ENCODE measurements around the gene APOBEC3G.

The APOBEC3G gene

GRCh38 chr22:39128508-39128907 is 51.4 kb downstream of the APOBEC3G start:
- DNase-seq: no peak

GRCh38 chr22:39129081-39129480 is 52.0 kb downstream of the APOBEC3G start:
- DNase-seq: no peak

GRCh38 chr22:39129746-39130145 is 52.7 kb downstream of the APOBEC3G start:
- no peak for DNase-seq

DNA sequence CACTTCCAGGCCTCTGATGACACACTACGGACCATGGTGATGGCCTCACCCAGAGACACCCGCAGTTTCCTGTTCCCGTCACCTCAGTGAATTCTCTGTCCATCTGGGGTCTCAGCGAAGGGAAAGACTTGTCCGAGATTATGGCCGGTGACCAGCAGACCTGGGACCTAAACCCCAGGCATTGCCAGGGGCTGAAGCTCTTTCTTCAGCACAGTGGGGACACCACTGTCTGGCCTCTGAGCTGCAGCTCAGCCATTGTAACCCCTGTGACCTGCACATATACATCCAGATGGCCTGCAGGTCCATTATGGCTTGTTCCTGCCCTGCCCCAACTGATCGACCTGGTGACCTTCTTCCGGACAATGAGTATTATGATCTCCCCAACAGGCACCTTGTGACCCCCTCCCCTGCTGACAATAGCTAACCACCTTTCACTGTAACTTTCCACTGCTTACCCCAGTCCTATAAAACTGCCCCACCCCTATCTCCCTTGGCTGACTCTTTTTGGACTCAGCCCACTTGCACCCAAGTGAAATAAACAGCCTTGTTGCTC is 53.2 kb downstream of the APOBEC3G start:
- DNase-seq: no peak

DNA sequence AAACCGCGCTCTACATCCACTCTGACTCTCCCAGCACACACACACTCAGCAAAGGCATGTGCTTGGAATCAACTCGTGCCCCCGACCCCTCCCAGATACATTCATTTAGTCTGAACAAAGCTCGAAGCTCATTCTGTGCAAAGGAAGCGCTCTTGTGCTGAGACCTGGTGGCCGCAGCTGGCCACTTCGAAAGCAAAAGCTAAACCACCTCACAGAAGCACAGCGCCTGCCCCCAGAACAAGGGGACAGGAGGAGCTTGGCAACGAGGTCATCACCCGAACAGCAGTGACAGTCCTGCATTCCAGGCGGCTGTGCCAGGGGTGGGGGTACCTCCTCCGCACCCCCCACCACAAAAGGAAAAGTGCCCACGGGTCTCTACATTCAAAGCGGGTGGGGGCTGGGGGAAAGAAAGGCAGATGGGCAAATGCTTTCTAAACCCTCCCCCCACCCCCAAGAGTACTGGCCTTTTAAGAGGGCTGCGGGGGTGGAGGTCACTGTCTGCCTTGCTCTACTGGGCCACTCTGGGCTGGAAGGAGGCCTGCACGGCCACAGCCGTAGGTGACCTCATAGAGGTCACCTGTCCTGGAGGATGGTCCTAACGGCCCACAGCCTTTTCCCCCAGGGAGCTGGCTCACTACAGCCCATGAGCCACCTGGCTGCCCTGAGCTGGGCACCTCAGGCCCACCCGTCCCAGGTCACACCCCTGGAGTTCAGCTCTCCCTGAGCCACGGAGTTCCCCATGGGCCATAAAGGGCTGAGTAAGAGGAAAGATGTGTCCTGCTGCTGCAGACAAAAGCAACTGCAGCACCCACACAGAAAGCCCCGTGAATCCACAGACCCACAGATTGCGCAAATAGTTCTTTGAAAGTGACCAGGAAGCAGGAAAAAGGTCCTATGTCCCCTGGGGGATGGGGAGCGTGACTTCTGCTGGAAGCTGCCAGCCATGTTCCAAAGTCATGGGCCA is 54.1 kb downstream of the APOBEC3G start:
- DNase-seq: no peak

GRCh38 chr22:39132281-39132680 is 55.2 kb downstream of the APOBEC3G start:
- DNase-seq: no peak

- no peak for DNase-seq
Measured at GRCh38 chr22:39132871-39133524, 55.9 kb downstream of the APOBEC3G start.

- DNase-seq: no peak
Measured at GRCh38 chr22:39133871-39134270, 56.8 kb downstream of the APOBEC3G start.

DNA sequence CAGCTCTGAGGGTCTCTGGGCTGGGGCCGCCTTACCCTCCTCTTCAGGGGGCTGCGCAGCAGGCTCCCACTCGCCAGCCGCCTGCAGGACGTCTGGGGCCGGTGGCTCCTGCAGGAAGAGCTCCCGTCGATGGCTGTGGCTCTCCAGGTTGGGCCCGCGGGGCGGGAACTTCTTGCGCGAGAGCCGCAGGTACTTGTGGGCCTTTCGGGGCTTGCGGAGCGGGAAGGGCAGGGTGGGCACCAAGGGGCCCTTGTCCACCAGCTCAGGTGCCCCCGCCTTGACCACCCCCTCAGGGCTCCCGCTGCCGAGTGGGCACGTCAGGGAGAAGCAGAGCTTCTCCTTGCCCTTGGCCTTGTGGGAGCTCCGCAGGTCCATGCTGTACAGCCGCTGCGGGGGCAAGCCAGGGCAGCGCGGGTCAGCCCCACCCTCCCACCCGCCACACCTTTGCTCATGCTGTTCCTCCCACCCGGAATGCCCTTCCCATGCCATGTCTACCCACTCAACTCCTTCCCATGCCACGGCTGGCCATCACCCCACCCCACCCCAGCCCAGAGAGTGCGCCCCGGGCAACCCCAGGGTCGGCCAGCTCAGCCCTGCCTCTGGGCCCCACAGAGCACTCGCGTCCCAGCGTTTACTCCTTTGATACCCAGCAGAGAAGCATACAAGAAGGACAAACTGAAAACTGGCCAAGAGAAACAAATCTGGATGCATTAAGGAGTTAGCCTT is 57.5 kb downstream of the APOBEC3G start:
- DNase-seq: no peak

DNA sequence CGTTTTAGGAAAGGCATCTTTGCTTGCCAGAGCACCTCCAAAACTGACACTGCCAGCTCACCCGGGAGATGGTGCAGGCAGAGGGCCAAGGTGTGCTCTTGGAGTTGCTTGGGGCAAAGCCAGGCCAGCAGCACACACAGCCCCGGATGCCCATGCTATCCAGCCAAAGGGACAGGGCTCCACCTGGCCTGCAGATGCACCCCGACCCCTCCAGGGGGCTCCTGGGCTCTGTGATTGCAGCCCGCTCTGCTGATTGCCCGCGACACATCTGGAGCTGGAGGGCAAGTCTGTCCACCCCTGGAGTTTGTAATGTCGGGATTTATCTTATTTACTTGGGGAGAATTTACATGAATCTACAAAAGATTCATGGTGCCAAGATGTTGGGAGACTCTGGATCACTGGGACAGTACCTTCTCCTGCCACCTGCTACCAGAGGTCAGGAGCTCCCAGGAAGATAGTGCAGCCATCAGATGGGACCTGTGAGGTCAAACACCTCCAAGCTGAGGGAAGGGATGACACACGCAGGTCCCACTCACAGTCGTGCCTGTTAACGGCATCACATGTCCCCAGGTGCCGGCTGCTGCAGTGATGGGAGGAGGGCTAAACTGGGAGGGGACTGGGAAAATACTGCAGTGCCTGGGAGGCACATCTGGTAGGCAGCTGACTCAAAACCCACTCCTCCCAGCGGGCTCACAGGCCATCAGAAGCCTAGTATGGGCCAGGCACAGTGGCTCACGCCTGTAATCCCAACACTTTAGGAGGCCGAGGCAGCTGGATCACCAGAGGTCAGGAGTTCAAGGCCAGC is 58.2 kb downstream of the APOBEC3G start:
- DNase-seq: peak; percentile 46

- DNase-seq: no peak
Measured at GRCh38 chr22:39136317-39136716, 59.2 kb downstream of the APOBEC3G start.
